ENCODE results near the gene ZNF697.

ZNF697 gene

DNA sequence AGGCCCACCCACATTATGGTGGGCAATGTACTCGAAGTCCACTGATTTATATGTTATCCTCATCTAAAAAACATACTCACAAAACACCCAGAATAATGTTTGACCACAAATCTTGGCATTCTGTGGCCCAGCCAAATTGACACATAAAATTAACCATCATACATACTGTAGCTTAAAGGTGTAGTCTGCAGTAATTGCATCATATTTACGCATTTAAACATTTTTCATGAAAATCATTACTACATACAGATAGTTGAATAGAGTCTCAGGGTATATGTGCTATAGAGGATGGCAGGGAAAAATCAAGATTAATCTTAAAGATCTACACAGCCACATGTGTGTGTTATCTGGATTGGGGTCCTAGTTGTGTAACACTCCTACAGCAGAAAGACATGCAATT lies 14.5 kb downstream of the ZNF697 start:
- no peak overlapping the region for H3K4me3 ChIP-seq (replicated peaks; ENCODE audit: low read depth, low read length)
- DNase-seq (ENCODE audit: low read depth): no peak
- TF ChIP-seq, protein P1, sequence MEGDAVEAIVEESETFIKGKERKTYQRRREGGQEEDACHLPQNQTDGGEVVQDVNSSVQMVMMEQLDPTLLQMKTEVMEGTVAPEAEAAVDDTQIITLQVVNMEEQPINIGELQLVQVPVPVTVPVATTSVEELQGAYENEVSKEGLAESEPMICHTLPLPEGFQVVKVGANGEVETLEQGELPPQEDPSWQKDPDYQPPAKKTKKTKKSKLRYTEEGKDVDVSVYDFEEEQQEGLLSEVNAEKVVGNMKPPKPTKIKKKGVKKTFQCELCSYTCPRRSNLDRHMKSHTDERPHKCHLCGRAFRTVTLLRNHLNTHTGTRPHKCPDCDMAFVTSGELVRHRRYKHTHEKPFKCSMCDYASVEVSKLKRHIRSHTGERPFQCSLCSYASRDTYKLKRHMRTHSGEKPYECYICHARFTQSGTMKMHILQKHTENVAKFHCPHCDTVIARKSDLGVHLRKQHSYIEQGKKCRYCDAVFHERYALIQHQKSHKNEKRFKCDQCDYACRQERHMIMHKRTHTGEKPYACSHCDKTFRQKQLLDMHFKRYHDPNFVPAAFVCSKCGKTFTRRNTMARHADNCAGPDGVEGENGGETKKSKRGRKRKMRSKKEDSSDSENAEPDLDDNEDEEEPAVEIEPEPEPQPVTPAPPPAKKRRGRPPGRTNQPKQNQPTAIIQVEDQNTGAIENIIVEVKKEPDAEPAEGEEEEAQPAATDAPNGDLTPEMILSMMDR (IDR thresholded peaks at IDR 0.05; ENCODE audit: low read length, missing control alignments): no peak

DNA sequence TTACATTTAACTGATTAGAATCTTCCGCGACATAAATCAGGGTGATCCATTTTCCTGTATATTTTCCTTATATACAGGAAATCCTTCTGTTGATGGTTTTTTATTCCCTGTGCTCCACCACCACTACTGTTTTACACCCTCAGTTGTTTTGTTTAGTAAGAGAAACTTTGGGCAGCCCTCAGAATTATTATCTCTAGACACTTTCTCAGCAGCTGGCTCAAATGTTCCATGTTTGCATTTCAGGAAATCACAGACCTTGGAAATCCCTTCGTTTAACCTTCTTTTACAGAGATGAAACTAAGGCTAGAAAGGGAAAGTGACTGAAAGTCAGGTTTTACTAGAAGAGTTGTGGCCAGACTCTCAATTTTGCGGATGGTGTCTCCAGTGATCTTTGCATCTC lies 15.2 kb downstream of the ZNF697 start:
- TF ChIP-seq, protein P1 (IDR thresholded peaks at IDR 0.05; ENCODE audit: low read length, missing control alignments): no peak
- DNase-seq (ENCODE audit: low read depth): peak; percentile 32
- no peak overlapping the region for H3K4me3 ChIP-seq (replicated peaks; ENCODE audit: low read depth, low read length)

DNA sequence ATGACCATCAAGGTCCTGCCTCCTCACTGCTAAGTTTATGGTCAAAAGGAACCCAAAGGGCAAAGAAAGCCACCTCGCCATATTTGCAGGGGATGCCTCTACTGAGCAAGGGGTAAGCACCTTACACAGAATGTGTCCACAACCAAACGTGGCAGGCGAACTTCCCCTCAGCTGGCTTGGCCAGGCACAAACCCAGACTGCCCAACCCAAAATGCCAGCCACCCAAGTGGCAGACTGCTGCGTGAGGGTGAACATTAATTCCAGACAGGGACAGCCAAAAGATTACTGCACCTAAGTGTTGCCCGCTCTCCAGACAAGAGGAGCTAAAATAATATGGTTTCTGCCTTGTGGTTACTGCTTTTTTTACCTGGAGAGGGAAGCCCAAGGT lies 16.0 kb downstream of the ZNF697 start:
- H3K4me3 ChIP-seq (replicated peaks; ENCODE audit: low read depth, low read length): peak overlapping the region; percentile 6
- TF ChIP-seq, protein P1 (IDR thresholded peaks at IDR 0.05; ENCODE audit: low read length, missing control alignments): no peak
- DNase-seq (ENCODE audit: low read depth): no peak

DNA sequence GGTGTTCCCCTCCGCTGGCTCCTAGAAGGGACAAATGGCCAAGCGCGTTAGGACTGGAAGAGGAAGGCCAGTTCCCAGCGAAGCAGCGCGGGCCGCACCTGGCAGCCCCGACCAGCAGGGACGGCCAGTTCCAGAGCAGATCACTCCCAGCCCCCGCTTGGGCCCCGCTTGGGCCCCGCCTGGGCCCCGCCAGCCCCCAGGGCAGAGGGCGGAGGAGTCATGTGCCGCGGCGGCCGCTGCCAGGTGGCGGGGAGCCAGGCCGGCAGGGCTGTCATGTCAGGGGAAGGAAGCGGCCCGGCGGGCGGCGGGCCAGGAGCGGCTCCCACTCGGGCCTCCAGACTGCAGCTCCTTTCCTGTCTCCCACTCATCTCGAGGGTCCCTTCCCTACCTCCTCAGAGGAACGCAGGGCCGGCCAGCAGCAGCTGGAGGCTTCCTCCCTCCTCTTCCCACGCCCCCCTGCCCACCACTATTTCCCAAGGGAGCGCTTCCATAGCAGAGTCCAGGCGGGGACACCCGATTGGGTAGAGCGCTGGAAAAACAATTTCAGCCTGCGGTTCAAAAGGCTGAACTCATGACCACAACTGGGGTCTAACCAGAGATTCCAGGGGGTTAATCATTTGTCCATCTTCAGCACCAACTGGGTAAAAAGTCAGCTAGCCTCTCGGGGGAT lies 16.5 kb downstream of the ZNF697 start:
- H3K4me3 ChIP-seq (replicated peaks; ENCODE audit: low read depth, low read length): peak overlapping the region; percentile 7
- peak; percentile 97 for DNase-seq (ENCODE audit: low read depth)
- TF ChIP-seq, protein P1 (IDR thresholded peaks at IDR 0.05; ENCODE audit: low read length, missing control alignments): no peak

DNA sequence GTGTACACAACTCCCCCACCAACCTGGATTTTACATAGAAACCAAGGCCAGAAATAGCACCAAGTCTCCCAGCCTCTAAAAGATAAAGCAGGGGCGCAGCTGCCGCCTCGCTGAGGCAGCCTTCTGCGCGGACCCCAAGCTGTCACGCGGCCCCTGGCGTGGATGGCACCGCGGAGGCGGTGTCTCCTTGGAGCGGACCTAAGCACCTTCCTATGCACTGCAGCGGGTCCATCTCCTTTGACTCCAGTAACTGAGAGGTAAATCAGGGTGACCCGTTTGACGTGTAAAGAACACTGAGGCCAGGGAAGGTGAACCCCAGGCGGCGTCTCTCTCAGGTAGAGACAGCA lies 17.0 kb downstream of the ZNF697 start:
- no peak for DNase-seq (ENCODE audit: low read depth)
- H3K4me3 ChIP-seq (replicated peaks; ENCODE audit: low read depth, low read length): peak overlapping the region; percentile 7
- TF ChIP-seq, protein P1 (IDR thresholded peaks at IDR 0.05; ENCODE audit: low read length, missing control alignments): no peak

DNA sequence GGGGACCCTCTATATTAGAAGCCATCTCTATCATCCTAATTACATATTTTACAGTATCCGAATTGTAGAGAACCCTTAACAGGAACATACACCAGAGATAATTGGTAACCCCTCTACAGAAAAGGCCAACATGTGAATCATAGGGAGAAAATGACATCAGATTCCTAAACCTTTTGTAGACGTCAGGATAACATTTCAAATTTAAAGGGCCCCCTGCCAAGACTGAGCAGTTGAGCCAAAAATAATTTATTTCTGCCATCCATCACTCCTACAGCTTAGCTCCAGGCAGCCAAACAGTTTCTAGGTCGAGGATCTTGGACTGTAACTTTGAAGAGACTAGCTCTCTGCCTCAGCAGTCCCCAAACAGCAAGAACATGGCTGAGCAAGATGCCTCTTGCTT lies 21.2 kb downstream of the ZNF697 start:
- TF ChIP-seq, protein P1 (IDR thresholded peaks at IDR 0.05; ENCODE audit: low read length, missing control alignments): no peak
- H3K4me3 ChIP-seq (replicated peaks; ENCODE audit: low read depth, low read length): no peak overlapping the region
- peak; percentile 84 for DNase-seq (ENCODE audit: low read depth)

DNA sequence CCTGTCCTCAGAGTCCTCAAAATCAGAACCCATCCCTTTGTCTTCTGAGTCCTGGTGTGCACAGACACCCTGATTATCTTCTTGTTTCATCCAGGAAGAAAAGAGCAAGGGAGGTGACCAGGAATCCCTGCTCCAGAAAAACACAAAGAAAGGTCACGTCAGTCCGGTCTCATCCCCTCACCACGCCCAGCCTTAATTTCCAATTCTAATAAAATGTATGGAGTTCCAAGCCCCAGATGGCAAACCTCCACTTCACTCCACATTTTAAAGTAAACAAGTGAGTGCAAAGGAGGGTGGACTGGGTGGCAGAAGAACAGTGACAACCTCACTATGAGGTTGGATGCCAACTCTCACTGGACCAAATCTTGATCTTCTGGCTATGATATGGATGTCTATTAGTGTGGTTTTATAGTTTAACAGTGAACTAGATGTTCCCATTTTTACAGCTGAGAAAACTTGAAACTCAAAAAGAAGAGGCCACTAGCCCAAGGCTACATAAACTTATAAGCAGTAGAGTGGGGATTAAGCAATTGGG lies 22.0 kb downstream of the ZNF697 start:
- TF ChIP-seq, protein P1 (IDR thresholded peaks at IDR 0.05; ENCODE audit: low read length, missing control alignments): no peak
- DNase-seq (ENCODE audit: low read depth): no peak
- H3K4me3 ChIP-seq (replicated peaks; ENCODE audit: low read depth, low read length): no peak overlapping the region

Data from fibroblast of pulmonary artery (primary cell).